Iris pigment epithelial cell (primary cell): ENCODE measurements around the gene CHST11.
"Not testable (repeated sequence)": the region's sequence is repeated elsewhere in the genome, so short reads cannot be mapped to it uniquely, and the experiment has no call there.

Source experiments
- DNase-seq: peaks from one replicate; pipeline ENCODE4 v3.0.0-alpha.2; 2011; ENCODE audit warnings: low read depth

The CHST11 gene

DNA sequence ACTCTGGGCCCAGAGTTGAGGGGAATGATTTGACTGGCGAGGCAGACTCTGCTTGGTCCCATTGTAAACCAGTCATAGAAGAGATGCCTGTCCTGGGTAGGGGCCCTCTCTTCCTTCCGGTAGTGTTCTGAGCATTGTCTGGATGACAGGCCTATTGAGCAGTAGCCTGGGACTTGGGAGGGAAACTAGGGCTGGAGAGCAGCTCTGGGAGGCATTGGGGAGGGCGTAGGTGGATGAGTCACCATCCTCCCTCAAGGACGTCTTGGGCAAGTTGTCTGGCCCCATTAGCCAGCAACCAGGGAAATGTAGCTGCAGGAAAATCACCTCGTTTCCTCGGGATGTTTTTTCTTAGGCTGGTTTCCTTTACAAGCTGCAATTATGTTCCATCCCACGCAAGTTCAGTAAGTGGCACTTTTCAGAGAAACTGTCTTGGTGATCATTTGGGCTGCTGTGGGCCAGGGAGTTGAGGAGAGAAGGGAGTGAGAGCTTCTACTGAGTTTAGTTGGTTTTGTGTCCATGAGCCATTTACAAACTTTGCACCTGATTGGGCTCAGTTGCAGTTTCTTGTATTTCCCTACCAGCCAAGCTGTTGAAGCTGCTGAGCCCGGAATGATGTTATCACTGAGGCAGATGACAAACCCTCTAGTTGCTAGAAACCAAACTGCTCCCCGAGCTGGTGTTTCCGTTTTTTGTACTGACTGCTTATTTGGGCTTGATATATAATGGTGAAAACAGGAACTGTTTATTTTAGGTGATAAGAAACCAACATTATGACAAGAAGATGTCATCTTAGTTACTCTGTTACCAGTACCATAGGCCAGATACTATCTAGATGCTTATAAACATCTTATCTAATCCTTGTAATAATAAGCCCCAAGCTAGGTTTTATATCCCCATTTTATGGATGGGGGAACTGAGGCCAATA, 147.6 kb downstream of the CHST11 start:
- DNase-seq, result peak; percentile 98

DNA sequence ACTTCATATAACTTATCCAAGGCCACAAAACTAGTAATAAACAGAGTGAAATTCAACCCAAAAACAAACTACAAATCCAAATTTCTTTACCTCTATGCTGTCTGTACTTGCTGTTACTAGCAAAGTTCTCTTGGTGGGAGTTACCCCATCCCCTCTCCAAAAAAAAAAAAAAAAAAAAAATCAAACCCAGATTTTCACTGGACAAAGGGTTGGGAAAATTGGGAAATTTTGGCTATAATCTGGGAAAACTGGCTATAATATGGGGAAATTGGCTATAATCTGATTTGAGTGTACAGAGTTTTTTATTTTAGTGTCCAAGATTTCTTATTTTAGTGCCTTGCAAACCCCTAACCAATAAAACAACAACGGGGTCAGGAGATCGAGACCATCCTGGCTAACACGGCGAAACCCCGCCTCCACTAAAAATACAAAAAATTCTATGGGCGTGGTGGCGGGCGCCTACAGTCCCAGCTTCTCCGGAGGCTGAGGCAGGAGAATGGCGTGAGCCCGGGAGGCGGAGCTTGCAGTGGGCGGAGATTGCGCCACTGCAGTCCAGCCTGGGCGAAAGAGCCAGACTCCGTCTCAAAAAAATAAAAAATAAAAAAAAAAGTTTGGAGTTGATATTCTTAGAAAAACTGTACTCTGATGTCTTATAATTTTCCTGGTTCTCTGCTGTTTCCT, 148.4 kb downstream of the CHST11 start:
- DNase-seq, result no peak

DNA sequence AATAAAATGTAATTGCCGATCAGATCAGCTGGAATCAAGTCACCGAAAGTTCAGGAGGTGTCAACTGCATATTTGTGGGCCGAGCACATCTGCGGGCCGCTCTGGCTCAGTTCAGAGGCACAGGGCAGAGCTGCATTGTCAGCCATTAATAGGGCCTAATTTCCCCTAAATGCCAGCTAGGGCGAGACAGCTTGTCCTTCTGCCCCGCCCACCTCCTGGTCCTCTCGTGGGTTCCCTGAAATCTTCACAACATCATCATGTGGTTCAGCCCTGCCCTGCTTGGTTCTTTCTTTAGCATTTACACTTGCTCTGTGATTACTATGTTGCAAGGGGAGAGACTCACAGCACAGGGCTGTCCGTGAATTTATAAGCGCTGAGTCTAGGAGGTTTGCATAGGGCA, 148.9 kb downstream of the CHST11 start:
- DNase-seq, result peak; percentile 62

DNA sequence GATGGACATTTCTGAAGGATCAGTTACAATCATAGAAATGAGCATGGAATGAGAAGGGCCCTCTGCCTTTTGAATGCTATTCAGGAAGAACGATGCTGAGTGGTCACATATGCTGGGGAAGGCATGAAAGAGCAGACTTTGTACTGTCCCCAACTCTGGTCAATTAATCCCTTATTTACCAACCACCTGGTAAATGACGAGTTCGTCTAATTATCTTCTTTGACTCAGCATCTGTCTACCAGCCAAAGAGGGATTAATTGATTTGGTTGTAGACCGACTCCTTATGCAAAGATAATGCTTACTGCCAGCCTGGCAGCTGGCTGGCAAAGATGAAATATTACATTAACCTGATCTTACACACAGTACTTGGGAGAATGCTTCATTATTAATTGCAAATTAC, 152.2 kb downstream of the CHST11 start:
- no peak for DNase-seq

DNA sequence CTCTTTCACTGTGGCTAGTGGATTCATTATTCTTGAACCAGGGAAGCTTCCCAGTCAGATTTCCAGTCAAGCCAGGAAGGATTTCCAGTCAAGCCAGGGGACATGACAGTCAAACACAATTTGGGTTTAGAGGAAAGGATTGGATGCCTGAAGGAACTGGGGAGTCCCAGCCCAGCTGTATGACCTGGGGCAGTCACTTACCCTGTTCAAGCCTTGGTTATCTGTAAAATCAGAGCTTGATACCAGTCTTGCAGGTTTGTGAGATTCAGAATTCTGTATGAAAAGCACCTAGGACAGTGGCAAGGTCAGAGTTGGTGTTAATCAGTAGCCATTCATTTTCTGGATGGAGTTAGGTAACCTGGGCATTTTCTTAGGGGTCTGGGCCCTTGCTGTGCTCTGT, 152.7 kb downstream of the CHST11 start:
- DNase-seq, result no peak

DNA sequence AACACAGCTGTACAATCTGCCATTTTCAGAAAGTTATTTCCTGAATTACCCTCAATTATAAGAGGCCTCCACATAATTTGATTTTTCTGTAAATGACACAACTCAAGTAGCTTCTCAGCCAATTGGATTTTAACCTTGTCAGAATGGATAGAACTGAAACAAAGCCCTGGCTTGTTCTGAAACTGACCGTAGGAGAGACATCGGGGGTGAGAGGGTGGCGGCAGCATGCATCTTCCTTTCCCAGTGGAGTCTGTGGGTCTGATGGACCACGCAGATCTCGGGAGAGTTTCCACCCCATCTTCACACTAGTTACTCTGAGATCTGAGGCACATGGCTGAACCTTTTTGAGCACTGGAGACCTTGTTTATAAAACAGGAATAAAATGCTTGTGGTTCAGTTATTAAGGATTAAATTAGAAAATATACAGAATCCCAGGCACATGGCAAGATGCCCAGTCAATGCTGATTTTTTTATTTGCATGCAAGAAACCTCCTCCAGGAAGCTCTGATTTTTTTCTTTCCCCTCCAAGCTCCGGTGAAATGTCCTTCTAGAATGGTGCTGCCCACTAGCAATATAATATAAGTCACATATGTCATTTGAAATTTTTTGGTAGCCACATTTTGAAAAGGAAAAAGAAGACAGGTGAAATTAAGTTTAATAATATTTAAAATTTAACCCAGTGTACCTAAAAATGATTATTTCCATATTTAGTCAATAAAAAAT, 153.9 kb downstream of the CHST11 start:
- no peak for DNase-seq

DNA sequence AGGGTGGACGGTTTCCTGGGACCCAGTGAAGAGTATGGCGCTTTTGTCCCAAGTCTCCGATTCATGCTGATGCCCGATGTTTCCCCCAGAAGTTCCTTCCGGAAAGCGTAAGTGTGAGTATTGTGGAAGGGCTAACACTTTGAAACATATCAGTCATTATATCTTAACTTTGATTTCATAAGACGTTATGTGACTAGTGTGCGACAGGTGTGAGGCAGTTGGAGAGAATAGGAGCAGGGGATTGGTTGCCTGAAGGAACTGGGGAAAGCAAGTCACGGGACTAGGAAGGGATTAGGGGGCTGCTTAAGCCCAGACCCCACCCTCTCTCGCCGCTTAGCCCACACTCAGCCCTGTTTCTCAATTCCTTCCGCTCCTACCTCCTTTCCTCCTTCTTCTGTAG, 154.9 kb downstream of the CHST11 start:
- DNase-seq, result no peak

DNA sequence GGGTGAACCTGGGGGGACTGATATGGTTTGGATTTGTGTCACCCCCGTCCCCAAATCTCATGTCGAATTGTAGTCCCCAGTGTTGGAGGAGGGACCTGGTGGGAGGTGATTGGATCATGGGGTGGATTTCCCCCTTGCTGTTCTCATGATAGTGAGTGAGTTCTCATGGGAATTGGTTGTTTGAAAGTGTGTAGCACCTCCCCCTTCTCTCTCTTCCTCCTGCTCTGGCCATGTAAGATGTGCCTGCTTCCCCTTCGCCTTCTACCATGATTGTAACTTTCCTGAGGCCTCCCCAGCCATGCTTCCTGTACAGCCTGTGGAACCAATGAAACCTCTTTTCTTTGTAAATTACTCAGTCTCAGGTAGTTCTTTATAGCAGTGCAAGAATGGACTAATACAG, 156.6 kb downstream of the CHST11 start:
- not testable (repeated sequence) for DNase-seq

DNA sequence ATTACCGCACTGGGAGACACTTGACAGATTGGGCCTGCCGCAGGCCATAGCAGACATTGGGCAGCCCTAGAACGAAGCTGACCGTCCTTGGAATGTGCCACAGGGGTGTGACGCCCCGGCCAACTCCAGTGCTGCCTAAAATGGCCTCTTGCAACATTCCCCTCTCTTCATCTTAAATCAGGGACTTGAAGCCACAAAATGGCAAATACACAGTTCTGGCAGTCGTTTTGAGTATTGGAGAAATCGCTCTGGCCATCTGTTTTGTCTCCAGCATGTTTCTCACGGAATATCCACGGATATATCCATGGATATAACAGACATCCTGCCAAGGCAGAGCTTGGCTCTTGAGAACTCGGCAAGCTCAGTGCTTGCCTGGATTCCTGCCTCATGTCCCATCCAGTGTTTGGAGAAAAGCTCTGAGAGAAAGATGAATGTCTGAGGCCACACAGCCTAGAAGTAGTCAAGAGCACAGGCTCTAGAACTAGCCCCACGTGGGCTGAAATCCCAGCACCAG, 158.4 kb downstream of the CHST11 start:
- DNase-seq, result no peak

DNA sequence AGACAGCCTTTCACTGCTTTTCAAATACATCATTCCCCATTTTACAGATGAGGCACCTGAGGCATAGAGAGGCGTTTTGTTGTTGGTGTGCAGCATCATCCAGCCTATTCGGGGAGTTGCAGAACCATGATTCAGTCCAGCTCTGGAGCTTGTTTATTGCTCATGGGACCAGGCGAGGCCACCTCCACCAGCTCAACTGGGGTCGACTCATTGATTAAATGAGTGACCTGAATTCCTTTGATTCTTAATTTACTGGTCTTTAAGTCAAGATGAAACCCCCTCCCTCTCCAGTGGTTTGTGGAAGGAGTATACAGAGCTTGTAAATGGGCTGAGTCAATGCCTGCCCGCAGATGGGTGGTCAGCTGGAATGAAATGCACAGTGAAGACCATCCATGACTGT, 161.9 kb downstream of the CHST11 start:
- DNase-seq, result no peak

DNA sequence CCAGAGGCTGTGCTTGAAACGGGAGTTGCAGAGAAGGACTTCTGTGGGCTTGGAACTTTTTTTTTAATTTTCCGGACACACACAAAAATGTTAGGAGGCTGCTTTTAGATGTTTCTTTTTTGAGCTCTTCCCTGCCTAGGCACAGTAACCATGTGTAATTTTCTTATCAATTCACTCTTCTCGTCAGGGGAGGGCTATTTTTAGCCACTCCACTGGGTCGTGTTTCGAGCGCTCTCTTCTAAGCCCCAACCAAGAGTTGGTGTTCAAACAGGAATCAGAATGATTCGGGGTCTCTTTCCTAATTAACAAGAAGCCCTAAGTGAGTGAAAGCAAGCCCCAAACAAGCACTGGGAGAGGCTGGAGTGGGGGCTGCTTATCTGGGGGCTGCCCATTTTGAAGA, 162.6 kb downstream of the CHST11 start:
- no peak for DNase-seq

DNA sequence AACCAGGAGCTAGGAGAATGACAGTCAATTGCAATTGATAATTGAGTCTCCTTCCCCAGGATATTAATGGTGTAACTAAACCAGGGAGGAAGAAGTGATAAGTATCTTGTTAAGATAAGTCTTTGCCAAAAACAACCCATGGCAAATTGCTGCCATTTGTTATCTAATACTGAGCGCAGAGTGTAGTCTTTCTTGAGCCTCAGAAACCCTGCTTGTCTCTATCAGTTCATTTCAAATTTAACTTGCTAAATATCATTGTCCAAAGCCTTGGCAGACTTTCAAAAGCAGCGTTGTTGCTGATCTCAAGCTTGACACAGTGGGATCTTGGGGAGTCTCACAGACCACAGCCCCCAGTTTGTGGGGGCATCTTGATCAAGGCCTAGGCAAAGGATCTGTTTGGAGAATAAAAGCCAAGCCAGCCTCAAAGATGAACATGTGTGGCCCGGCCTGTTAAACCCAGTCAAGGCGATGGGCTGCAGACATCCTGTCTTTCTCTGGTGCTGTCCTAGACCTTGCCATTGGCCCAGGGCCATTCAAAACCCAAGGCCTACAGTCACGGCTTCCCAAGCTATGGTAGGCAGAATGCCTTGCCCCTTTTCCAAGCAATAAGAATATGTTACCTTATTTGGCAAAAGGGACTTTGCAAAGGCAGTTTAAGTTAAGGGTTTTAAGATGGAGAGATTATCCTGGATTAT, 164.2 kb downstream of the CHST11 start:
- no peak for DNase-seq

DNA sequence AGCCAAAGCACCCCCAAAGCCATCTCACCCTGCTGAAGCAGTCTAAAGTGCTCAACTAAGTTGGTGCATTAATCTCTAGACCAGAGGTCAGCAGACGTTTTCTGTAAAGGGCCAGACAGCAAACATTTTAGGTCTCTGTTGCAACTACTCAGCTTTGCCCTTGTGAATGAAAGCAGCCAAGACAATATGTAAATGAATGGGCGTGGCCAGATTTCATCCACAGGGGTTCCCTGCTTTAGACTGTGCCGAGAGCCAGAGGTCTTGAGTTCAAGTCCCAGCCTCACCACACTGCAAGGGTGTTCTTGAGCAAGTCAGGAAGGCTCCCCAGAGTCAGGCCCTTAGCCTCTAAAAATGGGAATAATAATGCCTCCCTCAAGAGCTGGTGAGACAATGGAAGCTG, 166.2 kb downstream of the CHST11 start:
- DNase-seq, result no peak

DNA sequence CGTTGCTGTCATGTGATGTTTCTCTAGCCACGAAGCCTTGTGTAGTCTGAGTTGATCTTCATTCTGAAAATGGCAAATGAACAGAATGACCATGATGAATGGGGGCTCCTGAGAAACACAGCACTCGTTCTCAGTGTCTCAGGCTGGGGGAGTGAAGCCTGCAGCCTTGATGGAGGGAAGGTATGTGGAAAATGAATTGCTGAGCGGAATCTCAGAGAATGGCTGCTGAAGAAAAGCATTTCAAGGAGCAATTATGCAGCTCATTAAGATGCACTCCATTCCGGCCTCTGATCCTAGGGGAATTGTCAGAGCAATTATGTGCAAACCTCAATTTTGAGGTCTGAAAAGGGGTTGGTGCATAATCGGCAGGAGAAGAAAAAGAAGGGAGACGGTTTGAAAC, 167.1 kb downstream of the CHST11 start:
- DNase-seq, result no peak

DNA sequence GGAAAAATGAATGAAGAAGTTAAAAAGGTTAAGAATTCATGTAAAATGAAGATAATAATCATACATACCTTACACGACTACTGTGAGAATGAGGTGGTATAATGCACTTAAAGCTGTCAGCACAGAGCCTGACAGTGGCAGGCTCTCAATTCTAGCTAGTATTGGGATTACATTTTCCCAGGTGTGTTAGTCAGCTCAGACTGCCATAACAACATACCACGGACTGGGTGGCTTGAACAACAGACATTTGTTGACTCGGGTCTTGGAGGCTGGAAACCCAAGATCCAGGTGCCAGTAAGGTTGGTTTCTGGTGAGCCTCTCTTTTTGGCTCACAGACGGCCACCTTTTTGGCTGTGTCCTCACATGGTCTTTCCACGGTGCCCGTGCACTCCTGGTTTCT, 167.8 kb downstream of the CHST11 start:
- DNase-seq, result no peak

DNA sequence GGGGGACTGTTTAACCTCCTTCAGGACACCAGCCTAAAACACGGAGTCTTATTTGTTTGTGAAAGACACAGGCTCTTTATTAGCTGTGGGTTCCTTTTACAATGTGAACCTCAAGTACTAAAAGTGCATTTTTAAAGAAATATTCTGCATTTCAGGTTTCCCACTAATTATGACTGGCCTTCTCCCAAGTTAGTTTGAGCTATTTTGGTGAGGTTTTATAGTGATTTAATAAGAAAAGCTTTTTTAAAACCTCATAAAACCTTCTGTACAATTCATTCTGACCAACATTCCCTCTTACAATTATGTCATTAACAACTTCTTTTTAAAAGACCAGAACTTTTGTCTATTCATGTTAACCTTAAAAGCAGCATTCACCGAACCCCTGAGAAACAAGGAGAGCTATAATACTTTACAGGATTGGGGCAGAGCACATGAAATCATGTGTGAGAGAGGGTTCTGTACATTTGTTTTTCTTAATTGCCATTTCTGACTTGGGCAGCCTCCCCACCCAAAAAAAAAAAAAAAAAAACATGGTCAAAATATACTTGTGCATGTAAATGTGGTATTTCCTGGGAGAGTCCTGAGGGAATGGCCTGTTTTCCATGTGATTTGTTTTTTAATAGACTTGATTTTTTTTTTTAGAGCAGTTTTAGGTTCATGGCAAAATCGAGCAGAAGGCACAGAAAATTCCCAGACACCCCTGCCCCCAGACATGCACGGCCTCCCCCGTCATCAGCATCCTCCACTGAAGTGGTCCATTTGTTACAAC, 169.5 kb downstream of the CHST11 start:
- no peak for DNase-seq

DNA sequence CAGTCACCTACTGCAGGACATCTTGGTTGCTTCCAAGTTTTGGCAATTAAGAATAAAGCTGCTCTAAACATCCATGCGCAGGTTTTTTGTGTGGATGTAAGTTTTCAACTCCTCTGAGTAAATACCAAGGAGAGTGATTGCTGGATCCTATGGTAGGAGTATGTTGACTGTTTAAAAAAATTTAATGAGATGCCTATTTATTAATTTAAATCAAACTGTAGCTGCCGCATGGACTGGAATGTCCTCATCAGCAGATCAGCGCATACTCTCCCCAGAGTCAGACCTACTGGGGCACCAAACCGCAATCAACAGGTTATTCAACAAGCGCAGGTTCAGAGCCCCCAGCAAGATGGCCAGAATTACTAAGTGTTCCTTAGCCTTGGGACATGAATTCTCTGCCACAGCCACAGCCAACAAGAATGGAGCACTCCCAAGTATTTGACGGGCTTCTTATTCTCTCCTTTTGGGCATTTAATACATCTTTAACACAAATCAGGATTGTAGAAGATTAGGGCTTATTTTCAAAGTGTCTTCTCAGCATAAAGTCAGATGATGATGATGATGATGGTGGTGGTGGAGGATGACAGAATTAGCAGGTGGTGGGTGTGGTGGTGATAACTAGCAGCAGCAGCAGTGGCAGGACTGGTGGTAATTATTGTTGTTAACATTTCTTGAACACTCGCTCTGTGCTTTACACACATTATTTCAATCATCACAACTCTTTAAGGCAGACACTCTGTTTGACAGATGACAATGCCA, 170.7 kb downstream of the CHST11 start:
- DNase-seq, result no peak

DNA sequence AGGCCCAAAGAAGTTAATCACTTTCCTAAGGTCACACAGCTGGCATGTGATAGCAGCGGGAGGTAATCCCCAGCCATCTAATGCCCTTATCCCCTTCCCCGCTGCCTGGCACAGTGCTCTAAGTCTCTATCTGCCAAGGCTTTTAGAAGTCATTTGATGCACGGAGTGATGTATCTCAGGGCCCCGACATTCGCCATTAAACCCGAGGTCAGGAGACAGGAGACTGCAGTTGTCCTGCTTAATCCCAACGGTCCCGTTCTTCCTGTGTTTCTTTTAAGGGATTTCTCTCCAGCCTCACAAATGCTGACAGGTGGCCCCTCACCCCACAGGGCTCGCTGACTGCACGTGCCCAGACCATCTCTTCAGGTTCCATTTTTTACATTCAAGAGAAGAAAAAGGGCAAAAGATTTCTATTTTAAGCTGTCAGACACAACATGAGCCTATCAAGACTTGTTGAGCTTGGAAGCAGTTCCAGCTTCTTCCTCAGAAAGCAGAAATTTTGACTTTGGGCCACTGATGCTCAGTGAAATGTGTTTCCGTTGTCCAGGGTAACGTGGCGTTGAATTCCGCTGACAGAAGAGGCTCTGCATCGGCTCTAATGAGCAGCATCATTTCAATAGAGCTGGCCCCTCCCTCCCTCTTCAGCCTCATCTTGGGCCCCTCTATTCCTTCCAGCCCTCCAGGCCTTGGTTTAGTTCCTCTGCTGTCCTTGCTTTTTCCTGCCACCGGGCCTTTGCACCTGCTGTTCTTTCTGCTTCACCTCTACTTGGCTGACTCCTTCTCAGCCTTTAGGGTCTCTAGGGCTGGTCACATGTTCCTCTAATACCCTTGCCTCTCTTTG, 171.5 kb downstream of the CHST11 start:
- DNase-seq, result no peak

DNA sequence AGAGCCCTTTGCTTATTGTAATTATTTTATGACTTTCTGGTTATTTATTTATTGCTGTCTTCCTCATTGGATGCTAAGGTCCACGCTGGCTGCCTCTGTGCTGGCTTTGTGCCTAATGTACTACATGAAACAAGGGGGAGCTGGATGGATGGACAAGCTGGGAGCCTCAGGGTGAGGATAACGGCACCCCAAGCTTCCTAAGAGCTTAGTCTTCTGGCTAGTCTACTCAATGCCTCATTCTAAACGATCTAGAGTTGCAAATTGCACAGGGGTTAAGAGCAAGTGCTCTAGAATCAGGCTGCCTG, 172.0 kb downstream of the CHST11 start:
- no peak for DNase-seq

DNA sequence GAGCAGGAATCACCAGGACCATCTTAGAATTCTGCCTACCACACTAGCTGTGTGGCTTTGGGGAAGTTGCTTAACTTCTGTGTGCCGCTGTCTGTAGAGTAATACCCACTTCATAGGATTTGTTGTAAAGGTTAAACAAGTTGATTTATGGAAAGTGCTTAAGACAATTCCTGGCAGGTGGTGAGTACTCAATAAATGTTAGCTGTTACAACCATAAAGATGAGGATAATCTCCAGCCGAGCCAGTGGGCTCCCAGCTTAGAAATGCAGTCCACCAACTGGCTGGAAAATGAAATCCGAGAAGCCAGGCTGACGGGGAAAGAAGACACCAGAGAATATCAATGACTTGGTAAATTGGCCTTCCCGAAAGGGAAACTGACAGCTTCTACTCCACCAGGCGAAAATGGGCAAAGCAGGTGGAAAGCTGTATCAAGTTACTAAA, 173.5 kb downstream of the CHST11 start:
- DNase-seq, result no peak
